Superior temporal gyrus (tissue), 1 donor: ENCODE measurements around the gene CSPG4.
"Not testable (repeated sequence)": the region's sequence is repeated elsewhere in the genome, so short reads cannot be mapped to it uniquely, and the experiment has no call there.

Experiments used
- DNase-seq: peaks from one replicate; pipeline ENCODE4 v3.0.0-alpha.2; 2016; ENCODE audit errors: extremely low spot score

Gene CSPG4

DNA sequence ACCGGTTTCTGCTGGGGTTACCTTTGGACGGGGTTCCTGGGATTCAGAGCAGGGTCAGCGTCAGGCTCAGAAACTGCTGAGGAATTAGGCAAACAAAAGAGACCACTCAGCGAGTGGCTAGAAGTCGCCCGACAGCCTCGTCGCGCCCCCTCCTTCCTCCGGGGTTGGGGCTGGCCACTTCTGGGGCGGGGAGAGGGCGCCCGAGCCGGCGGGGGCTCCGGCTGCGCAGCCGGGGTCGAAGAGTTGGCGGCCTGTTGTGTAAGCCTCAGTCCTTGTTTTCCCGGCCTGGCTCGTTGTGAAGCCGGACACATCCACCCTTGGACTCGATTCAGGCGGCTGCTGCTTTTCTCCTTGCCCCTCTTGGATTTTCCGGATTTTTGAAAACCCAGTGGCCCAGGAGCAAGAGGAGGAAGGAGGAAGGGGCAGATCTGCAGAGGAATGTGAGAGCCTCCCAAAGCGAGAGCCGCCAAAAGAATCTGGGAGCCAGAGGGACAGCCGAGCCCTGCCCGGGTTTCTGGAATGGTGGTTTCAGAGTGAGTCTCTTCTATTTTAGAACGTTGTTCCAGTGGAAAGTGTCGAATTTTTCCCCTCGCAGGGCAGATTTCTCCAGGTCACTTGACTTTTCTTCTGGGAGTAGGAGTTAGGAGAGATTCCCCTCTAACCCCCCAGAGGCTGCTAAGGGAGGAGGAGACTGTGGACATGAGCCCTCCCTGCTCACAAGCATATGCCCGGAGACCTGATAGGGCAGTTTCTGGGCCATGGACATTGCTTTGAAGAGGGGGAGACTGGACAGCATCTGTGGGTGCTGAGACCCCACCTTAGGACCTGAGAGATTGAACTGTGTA is 64.3 kb downstream of the CSPG4 start:
- DNase-seq, result peak; percentile 18

DNA sequence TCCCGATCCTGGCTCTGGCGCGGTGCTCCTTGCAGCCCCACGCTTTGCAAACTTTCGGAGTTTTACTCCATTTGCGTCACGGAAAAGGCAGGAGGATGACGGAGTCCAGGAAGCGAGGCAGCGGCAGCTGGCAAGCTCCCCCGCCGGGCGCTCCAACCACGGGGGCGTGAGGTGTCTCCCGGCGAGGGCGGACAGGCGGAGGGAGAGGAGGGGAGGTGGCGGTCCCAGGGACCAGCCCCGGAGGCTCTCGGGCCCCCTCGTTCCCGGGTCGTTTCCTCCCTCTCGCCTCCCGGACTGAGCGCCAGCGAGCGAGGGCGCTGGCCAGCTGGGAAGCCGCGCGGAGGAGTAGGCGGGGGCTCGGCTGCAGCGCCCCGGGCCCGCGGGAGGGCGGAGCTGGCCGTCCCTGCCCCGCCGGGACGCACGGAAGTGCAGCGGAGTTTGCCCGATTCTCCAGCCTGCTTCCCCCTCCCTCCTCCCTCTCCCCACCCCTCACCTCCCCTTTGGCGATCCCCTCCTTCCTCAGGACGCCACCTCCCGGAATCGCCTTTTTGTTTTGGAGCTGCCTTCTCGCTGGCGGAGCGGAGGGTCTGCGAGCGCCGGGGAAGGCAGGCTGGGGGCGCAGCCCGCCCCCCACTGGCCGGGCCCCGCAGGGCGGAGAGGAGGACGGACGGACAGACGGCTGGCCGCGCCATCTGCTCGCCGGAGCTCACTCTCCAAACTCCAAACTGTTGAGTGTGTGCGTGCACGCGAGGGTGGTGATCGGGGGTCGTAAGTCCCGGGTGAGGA is 65.1 kb downstream of the CSPG4 start, which contains the start of gene SNX33:
Gene SNX33, plus strand, starts transcription at position 543 of the 786 bp plus-strand sequence. CDS start 1,191 bp downstream, outside the sequence.
- peak; percentile 33 for DNase-seq

DNA sequence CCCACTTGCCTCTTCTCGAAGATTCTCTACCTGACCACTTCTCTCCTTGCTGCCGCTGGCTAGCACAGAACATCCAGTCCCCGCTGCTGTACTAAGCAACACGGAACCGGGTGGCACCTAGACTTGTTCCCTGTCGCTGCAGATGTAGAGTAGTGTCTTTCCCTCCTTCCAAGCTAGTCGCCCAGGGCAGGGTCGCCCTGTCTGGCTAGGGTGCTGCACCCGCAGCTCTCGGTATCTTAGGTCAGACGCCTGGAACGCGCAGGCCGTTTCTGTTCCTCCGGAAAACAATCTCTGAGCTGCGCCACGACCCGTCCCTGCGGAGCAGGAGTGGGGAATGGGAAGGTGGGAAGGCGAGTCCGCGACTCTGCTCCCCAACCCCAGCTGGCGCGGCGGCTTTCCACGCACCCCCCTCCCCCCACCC is 65.7 kb downstream of the CSPG4 start:
- peak; percentile 31 for DNase-seq

DNA sequence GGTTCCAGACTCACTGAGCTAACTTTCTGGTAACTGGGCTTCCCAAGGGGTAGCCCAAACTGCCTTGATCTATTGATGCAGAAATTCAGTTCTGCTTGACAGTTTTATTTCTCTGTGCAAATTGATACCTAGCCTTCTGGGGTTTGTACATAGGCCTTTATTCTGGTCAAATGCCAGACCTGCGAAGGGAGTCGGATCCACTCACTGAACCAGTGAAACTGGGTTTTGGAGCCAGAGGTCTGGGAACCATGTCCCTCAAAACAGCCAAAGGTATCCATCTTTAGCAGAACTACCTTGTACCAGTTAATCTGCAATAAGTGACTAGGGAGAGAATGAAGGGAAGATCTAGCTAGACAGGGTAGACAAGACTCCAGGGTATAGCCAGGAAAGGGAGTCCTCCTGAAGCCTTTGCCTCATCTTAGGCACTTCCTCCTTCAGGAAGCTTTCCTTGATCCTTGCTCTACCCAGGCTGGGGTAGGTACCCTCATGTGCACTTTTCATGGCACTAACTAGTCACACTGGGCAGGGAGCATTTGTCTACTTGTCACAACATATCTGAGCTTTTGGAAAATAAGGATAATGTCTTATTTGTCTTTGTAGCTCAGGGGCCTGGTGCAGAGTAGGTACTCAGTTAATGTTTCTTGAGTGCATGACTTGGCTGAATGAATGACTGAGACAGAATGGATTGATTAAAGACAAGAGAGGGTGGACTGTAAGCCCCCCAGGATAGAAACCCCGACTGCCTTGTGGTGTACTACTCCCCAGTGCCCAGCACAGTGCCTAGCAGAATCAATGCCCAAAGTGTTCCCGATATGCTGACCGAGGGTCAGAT is 66.3 kb downstream of the CSPG4 start:
- DNase-seq, result no peak

DNA sequence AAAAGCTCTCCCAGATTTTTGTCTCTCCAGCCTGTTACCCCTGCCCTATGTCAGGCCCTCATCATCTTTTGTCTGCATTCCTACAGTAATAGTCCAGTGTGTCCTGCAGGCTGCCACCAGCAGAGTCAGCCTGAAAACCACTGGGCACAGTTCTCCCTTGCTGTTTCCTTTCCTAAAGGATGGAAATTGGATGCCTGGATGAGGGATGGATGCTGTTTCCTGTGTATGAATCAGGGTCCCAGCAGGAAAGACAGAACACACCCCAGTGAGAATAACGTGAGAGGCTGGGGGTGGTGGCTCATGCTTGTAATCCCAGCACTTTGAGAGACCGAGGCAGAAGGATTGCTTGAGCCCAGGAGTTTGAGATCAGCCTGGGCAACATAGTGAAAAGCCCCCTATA is 68.3 kb downstream of the CSPG4 start:
- DNase-seq, result no peak

DNA sequence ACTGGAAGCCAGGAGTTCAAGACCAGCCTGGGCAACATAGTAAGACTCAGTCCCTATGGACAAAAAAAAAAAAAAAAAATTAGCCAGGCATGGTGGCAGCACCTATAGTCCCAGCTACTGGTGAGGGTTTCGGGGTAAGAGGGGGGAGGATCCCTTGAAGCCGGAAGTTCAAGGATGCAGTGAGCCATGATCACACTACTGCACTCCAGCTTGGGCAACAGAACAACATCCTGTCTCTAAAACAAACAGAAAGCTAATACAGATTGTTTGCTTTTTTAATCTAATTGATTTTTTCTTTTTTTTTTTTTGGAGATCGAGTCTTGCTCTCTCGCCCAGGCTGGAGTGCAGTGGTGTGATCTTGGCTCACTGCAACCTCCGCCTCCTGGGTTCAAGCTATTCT is 71.0 kb downstream of the CSPG4 start:
- no peak for DNase-seq

DNA sequence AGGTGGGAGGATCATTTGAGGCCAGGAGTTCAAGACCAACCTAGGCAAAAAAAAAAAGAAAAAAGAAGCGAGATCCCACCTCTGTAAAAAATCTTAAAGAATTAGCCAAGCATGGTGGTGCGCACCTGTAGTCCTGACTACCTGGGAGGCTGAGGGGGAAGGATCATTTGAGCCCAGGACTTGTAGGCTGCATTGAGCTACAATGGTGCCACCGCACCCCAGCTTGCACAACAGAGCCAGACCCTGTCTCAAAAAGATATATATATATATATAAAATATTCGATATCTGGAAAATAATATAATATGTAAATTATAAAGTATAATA is 71.5 kb downstream of the CSPG4 start:
- DNase-seq, result no peak

DNA sequence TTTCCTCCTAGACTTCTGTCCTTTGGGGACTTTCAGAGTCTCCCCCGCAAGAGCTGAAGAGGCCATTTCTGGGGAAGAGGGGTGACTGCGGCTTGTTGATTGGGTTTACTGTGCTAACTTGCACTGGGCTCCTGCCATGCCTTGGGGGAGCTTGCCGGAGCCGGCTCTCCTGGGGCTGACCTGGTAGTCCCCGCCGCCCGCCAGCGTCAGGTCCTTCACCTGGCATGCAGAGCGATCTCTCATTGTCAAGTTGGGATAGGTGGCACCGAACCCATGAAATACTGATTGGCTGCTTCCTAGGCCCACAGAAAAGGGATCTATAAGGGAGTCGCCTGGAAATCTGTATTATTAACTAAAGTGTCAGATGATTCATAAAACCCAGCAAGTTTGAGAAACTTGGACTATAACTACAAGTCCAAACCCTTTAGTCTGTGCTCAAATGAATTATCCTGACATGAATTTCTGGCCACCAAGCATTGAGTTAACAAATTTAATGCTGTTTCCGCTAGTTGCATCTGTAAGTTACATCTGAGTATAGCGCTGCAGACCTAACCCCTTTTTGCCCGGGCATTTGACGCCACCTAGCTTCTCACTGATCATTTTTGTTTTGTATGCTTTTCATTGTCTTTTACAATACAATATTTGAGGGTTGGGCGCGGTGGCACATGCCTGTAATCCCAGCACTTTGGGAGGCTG is 72.0 kb downstream of the CSPG4 start:
- peak; percentile 57 for DNase-seq

DNA sequence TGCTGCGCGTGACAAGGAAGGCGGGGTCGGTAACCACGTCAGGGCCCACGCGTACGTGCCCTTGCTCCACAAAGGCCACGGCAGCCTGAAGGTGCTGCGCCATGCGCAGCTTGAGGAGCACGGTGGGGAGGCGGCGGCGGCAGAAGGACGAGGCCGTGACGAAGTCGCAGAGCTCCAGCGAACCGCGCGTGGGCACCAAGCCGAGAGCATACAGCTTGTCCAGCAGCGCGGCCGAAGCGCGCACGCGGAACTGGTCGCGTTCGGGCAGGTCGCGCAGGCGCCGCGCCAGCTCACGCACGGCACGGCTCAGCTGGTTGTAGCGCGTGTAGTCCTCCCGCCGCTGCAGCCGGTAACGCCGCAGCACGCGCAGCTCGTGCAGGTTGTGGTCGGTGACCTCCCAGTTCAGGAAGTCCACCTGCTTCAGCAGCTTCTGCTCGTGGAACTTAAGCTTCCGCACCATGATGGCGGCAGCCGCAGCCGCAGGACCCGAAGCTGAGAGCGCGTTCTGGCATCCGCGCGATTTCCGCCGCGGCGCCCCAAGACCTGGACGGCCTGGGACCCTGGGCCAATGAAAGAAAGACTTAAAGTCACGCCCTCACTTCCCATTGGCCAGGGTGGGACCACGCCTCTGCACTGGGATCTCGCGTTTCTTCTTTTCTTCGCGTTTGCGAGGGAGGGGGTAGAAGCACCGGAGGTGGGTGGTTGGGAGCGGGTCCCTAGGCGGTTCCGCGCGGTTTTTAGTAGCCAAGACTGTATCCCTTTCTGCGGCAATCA is 72.8 kb downstream of the CSPG4 start, which contains the start of gene IMP3:
Gene IMP3, minus strand, starts transcription at position 516 of the 774 bp plus-strand sequence. Its CDS starts 56 bp downstream, at position 460.
- DNase-seq, result peak; percentile 99

DNA sequence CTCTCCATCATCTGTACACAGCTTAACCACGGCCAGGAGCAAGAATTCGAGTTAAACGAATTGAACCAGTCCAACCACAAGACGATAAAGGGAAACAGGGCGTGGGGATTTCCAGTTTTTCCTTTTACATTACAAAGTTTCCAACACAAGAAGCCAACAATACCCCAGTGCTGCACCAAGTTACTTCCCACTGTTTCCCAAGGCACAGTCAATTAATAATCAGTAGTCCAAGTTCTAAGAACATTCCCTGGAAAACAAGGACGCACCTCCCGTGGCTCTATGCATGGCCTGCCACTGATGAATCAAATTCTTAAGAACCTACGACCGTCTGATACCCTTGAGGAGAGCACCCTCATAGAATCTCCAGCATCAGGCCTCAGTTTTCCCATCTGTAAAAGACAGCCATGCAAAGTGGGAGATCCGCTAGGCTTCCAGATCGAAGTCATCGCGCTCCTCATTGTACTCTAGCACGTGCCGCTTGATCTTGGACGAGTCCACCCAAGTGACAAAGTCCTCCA is 73.4 kb downstream of the CSPG4 start:
- peak; percentile 64 for DNase-seq

DNA sequence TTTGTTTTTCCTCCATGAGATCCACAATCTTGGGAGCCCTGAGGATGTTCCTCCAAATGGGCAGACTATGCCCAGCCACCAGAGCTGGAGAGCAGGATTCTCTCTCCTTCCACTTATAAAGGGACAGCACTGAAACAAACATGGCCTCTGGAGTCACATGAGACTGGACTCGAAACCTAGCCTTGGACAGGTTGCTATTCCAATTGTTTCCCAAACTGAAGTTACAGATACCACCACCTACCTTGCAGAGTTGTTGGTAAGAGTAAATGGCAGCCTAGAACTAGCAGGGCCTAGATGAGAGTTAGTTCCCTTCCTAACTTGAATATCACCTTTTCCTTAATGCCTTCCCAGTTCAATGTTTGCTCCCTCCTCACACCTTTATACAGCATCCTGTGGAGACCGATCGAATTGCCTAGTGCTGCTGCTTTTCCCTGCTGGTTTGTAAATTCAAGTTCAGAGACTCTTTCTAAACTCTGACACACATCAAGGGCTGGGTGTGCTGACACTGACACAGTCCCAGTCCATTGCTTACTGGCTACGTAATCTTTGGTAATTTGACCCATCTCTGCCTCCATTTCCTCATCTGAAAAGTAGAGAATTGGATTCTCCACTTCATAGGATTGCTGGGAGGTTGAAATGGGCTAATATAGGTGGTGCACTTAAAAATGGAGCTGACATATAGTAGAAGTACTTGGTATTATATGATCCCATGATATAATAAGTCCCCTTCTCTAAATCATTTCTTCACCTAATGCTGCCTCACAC is 75.2 kb downstream of the CSPG4 start:
- no peak for DNase-seq

DNA sequence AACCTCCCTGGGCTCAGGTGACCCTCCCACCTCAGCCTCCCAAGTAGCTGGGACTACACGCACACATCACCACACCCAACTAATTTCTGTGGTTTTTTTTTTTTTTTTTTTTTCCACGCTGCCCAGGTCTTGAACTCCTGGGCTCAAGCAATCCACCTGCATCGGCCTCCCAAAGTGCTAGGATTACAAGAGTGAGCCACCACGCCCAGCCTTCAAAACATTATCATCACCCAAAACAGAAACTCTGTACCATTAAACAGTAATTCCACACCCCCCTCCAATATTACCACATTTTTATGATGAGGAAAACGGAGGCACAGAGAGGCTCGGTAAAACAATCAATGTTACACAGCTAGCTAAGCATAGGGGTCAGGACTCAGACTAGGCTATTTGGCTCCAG is 76.6 kb downstream of the CSPG4 start:
- DNase-seq, result no peak

DNA sequence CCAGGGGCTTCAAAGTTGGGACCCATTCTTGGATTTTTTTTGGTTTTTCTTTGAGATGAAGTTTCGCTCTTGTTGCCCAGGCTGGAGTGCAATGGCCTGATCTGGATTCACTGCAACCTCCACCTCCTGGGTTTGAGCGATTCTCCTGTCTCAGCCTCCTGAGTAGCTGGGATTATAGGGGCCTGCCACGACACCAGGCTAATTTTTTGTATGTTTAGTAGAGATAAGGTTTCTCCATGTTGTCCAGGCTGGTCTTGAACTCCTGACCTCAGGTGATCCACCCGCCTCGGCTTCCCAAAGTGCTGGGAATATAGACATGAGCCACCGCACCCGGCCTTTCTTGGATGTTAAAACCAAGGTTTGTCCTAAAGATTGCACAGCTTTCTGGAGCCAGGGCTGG is 78.7 kb downstream of the CSPG4 start:
- DNase-seq, result not testable (repeated sequence)

DNA sequence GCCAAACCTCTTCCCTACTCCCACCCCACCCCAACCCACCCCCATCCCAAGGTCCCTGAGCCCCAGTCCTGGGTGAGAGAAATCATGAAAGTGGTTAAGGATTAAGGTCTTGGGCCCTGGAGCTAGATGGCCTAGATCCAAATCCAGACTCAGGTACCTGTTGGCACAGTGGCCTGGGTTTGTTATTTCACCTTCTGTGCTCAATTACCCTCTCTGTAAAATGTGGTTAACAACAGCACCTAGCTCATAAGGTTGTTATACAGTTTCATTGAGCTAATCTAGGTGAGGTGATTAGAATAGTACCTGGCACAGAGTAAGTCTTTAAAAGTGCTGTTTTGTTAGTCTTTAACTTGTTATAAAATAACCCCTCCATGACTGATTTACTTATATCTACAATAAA is 80.7 kb downstream of the CSPG4 start:
- DNase-seq, result no peak

DNA sequence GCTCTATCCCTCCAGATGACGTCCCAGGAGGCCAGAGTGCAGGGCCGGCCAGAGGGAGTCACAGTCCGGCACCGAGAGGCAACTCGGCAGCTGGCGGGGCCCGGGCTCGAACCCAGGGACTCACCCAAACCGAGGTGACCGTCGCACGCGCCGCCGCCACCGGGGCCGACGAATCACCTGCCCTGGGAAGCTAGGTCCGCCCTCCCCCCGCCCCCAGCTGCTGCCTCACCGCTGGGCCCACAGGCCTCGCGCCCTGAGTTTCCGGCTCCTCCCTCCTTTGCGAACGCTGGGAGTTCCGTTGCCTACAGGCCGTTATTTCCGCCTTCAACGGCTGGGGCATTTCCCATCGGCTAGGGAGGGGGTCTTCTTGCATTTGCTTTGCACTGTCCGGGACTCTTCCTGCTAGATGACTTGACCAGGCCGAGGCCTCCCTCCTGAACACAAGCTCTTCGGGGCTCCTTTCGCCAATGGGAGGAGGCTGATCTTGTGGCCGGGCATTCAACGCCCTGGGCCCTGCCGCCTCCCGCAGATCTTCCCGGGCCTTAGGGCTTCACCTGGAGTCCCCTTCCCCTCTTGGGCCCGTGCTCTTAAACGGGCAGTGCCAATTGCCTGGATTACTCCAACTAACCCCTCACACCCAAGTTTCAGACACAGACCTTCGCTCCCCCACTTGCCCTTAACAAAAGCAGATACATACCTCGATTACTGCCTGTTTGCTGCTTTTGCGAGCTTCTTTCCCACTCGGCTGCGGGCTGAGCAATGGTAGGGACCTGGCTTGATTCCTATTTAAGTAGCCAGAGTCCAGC is 86.9 kb downstream of the CSPG4 start, which contains the start of gene SNUPN:
Gene SNUPN, minus strand, starts transcription at position 184 of the 806 bp plus-strand sequence. CDS start 4,674 bp downstream, outside the sequence.
- DNase-seq, result peak; percentile 93
